ENCODE data around the gene NMT1.
A peak's percentile ranks its signal among the peaks of the same experiment; 100 is the strongest.

Gene NMT1

DNA sequence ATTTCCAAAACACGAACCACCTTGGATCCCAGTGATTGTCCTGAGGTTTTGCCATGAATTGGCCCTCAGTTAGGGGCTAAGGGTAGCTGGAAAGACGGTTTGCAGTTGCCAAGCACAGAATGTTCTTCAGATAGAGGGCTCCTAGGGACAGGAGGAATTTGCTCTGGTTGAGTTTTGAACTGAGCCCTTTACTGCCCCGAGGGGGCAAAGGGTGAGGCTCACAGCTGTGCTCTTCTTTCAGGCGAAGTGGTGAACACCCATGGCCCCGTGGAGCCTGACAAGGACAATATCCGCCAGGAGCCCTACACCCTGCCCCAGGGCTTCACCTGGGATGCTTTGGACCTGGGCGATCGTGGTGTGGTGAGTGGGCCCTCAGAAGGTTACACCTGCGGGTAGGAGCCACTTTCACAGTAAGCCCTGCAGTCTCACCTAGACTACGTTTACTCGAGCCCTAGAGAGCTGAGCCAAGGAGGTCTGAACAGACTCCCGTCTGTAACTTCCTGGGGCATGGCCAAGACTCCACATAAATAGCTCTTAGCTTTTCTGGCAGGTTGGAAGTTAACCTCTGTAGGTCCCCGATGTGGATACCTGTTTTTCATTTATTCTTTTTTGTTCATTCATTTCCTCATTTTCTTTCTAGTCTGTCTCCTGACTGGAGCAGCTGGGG lies 32.5 kb downstream of the NMT1 start:
- no peak overlapping the region for H3K27ac ChIP-seq (ENCODE audit: low read length)
- H3K9ac ChIP-seq (ENCODE audit: low read length) = no peak overlapping the region
- no peaks in the 10 kb centered on the region for H3K9me2 ChIP-seq (replicated peaks; ENCODE audit: insufficient read depth, low read length)
- no peaks in the 10 kb centered on the region for H3K27me3 ChIP-seq (replicated peaks; ENCODE audit: insufficient read depth, low read length)
- H3K4me2 ChIP-seq (ENCODE audit: low read depth, low read length) = no peak overlapping the region
- peaks cover 11% of the 10 kb centered on the region for H3K36me3 ChIP-seq (replicated peaks; ENCODE audit: insufficient read depth, low read length)
- no peaks in the 10 kb centered on the region for H3F3A ChIP-seq (ENCODE audit: insufficient read depth, low read length)
- DNase-seq = no peak
- TF ChIP-seq, protein P1, sequence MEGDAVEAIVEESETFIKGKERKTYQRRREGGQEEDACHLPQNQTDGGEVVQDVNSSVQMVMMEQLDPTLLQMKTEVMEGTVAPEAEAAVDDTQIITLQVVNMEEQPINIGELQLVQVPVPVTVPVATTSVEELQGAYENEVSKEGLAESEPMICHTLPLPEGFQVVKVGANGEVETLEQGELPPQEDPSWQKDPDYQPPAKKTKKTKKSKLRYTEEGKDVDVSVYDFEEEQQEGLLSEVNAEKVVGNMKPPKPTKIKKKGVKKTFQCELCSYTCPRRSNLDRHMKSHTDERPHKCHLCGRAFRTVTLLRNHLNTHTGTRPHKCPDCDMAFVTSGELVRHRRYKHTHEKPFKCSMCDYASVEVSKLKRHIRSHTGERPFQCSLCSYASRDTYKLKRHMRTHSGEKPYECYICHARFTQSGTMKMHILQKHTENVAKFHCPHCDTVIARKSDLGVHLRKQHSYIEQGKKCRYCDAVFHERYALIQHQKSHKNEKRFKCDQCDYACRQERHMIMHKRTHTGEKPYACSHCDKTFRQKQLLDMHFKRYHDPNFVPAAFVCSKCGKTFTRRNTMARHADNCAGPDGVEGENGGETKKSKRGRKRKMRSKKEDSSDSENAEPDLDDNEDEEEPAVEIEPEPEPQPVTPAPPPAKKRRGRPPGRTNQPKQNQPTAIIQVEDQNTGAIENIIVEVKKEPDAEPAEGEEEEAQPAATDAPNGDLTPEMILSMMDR (IDR thresholded peaks at IDR 0.05; ENCODE audit: low read length) = no peak
- TF ChIP-seq EZH2 (optimal IDR thresholded peaks at IDR 0.05; ENCODE audit: low read depth, low read length) (no peak), EZH2phosphoT487 (IDR thresholded peaks at IDR 0.05; ENCODE audit: low read length) (no peak)
- no peak overlapping the region for H2AFZ ChIP-seq (ENCODE audit: low read length)
- no peaks in the 10 kb centered on the region for H4K20me1 ChIP-seq (ENCODE audit: insufficient read depth, low read length)
- H3K4me1 ChIP-seq (ENCODE audit: low read length) = no peaks in the 10 kb centered on the region
- no peak overlapping the region for H3K4me3 ChIP-seq (ENCODE audit: low read length)
- no peaks in the 10 kb centered on the region for H3K9me3 ChIP-seq (replicated peaks; ENCODE audit: insufficient read depth, low read length)
- no peaks in the 10 kb centered on the region for H3K79me2 ChIP-seq (ENCODE audit: low read length)

DNA sequence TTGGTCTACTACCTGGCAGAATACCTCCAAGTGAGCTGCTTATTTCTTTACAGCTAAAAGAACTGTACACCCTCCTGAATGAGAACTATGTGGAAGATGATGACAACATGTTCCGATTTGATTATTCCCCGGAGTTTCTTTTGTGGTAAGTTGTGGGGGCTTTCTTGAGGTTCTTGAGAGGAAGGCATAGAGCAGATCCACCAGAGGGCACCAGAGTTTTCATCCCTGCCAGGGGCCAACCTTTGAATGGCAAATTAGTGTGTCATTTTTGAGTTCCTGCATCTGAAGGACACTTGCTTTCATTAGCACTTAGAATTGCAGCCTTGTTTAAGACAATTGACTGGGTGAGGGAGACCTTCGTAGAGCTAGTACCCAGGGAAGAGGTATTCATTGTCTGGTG lies 35.0 kb downstream of the NMT1 start:
- H3K79me2 ChIP-seq (ENCODE audit: low read length) = peaks cover 3% of the 10 kb centered on the region; the same call in 1 of the 2 replicates
- no peak overlapping the region for H2AFZ ChIP-seq (ENCODE audit: low read length)
- H4K20me1 ChIP-seq (ENCODE audit: insufficient read depth, low read length) = no peaks in the 10 kb centered on the region
- peaks cover 14% of the 10 kb centered on the region for H3K36me3 ChIP-seq (replicated peaks; ENCODE audit: insufficient read depth, low read length)
- H3K4me3 ChIP-seq (ENCODE audit: low read length) = no peak overlapping the region
- no peak for DNase-seq
- H3K4me1 ChIP-seq (ENCODE audit: low read length) = no peaks in the 10 kb centered on the region
- no peaks in the 10 kb centered on the region for H3K9me2 ChIP-seq (replicated peaks; ENCODE audit: insufficient read depth, low read length)
- no peak overlapping the region for H3K4me2 ChIP-seq (ENCODE audit: low read depth, low read length)
- H3K9ac ChIP-seq (ENCODE audit: low read length) = no peak overlapping the region
- H3K9me3 ChIP-seq (replicated peaks; ENCODE audit: insufficient read depth, low read length) = no peaks in the 10 kb centered on the region
- no peak overlapping the region for H3K27ac ChIP-seq (ENCODE audit: low read length)
- no peak for TF ChIP-seq EZH2 (optimal IDR thresholded peaks at IDR 0.05; ENCODE audit: low read depth, low read length)
- TF ChIP-seq, protein P1 (IDR thresholded peaks at IDR 0.05; ENCODE audit: low read length) = peak; percentile 52
- no peaks in the 10 kb centered on the region for H3K27me3 ChIP-seq (replicated peaks; ENCODE audit: insufficient read depth, low read length)
- no peaks in the 10 kb centered on the region for H3F3A ChIP-seq (ENCODE audit: insufficient read depth, low read length)

DNA sequence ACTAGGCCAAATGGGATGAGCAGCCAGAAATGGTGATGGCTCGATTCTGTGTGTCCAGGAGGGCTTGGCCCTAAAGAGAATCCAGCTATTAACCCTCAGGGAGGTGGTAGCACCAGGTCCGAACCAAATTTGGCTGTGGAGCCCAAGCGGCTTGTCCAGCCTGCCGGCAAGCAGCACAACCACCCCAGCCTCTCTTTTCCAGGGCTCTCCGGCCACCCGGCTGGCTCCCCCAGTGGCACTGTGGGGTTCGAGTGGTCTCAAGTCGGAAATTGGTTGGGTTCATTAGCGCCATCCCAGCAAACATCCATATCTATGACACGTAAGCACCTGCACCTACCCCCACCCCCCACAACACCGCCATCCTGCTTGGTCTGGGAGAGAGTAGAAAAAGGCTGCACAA lies 35.8 kb downstream of the NMT1 start:
- no peak overlapping the region for H3K4me3 ChIP-seq (ENCODE audit: low read length)
- no peak overlapping the region for H3K27ac ChIP-seq (ENCODE audit: low read length)
- no peaks in the 10 kb centered on the region for H3K27me3 ChIP-seq (replicated peaks; ENCODE audit: insufficient read depth, low read length)
- H3K9me2 ChIP-seq (replicated peaks; ENCODE audit: insufficient read depth, low read length) = no peaks in the 10 kb centered on the region
- H3K4me2 ChIP-seq (ENCODE audit: low read depth, low read length) = no peak overlapping the region
- H4K20me1 ChIP-seq (ENCODE audit: insufficient read depth, low read length) = no peaks in the 10 kb centered on the region
- H3K9me3 ChIP-seq (replicated peaks; ENCODE audit: insufficient read depth, low read length) = no peaks in the 10 kb centered on the region
- H3K36me3 ChIP-seq (replicated peaks; ENCODE audit: insufficient read depth, low read length) = peaks cover 14% of the 10 kb centered on the region
- H3F3A ChIP-seq (ENCODE audit: insufficient read depth, low read length) = no peaks in the 10 kb centered on the region
- H2AFZ ChIP-seq (ENCODE audit: low read length) = no peak overlapping the region
- H3K9ac ChIP-seq (ENCODE audit: low read length) = no peak overlapping the region
- peaks cover 3% of the 10 kb centered on the region; the same call in 1 of the 2 replicates for H3K79me2 ChIP-seq (ENCODE audit: low read length)
- H3K4me1 ChIP-seq (ENCODE audit: low read length) = no peaks in the 10 kb centered on the region
- no peak for TF ChIP-seq EZH2phosphoT487 (IDR thresholded peaks at IDR 0.05; ENCODE audit: low read length)
- TF ChIP-seq, protein P1 (IDR thresholded peaks at IDR 0.05; ENCODE audit: low read length) = no peak
- no peak for TF ChIP-seq EZH2 (optimal IDR thresholded peaks at IDR 0.05; ENCODE audit: low read depth, low read length)
- DNase-seq = no peak

All from MM.1S (cell line).